Stimulated activated naive CD8-positive, alpha-beta T cell treated with anti-CD3 and anti-CD28 coated beads, Interleukin-15, Interleukin-2, amounts not matched to agents 100 ng/mL and 50 ng/mL, for 24 hours (primary cell): Measurements from ENCODE around the gene TFDP2.
"Not testable (repeated sequence)": the region's sequence is repeated elsewhere in the genome, so short reads cannot be mapped to it uniquely, and the experiment has no call there.

Experiments used
- H3K27ac Mint-ChIP-seq: one replicate; pipeline ENCODE4 v1.8.0; 2021; ENCODE audit warnings: mild to moderate bottlenecking, mixed read lengths
- H3K27me3 Mint-ChIP-seq: one replicate; pipeline ENCODE4 v1.8.0; 2021; ENCODE audit warnings: mixed read lengths
- H3K36me3 Mint-ChIP-seq: one replicate; pipeline ENCODE4 v1.8.0; 2021; ENCODE audit warnings: low read depth, mixed read lengths
- H3K4me1 Mint-ChIP-seq: one replicate; pipeline ENCODE4 v1.8.0; 2021; ENCODE audit warnings: low read depth, mixed read lengths
- H3K4me3 Mint-ChIP-seq: one replicate; pipeline ENCODE4 v1.8.0; 2021; ENCODE audit warnings: mild to moderate bottlenecking, mixed read lengths
- H3K9me3 Mint-ChIP-seq: one replicate; pipeline ENCODE4 v1.8.0; 2021; ENCODE audit warnings: mixed read lengths

The TFDP2 gene

DNA sequence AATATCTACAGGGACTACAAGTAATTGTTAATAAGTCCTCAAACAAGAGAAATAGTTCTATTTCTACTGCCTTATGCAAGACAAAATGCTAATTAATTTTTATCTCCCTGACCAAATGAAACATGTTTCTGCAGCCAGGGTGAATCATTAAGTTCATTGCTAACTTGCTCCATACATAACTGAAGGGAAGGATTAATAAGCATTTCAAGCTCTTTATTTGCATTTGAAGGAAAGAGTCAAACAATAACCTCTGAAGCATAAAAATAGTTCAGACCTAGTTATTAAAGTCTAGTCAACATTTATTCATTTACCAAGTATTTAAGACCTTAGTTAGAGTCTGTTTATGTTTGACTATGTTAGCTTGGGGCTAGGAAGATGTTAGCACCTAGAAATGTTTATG is 152.9 kb downstream of the TFDP2 start:
- Mint-ChIP-seq H3K36me3 (no peaks in the 10 kb centered on the region), H3K4me3 (no peak overlapping the region), H3K4me1 (no peaks in the 10 kb centered on the region), H3K27me3 (no peaks in the 10 kb centered on the region), H3K27ac (no peak overlapping the region), H3K9me3 (no peaks in the 10 kb centered on the region)

GRCh38 chr3:141994856-141995255 is 154.5 kb downstream of the TFDP2 start:
- Mint-ChIP-seq H3K4me3 (no peak overlapping the region), H3K9me3 (no peaks in the 10 kb centered on the region), H3K27me3 (no peaks in the 10 kb centered on the region), H3K4me1 (no peaks in the 10 kb centered on the region), H3K27ac (no peak overlapping the region), H3K36me3 (no peaks in the 10 kb centered on the region)

DNA sequence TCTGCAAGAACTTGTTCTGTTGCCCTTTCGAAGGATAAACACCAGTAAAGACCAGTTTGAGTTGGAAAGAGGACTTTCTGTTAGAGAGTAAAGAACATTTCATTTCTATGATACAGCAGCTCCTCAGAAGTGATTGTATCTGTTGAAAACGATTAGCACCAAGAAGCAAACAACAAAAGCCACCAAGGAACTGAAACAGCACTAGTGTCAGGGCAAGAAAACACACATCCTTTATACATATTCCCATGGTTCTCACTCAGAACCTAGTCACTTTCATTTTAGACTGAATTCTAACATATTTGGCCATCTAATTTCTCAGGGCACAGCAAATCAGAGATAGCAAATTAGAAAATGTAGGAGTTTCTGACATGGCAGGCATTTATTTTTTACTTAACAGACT is 156.8 kb downstream of the TFDP2 start:
- Mint-ChIP-seq H3K9me3 (no peaks in the 10 kb centered on the region), H3K4me1 (no peaks in the 10 kb centered on the region), H3K27ac (no peak overlapping the region), H3K27me3 (no peaks in the 10 kb centered on the region), H3K4me3 (no peak overlapping the region), H3K36me3 (peaks cover 4% of the 10 kb centered on the region)

DNA sequence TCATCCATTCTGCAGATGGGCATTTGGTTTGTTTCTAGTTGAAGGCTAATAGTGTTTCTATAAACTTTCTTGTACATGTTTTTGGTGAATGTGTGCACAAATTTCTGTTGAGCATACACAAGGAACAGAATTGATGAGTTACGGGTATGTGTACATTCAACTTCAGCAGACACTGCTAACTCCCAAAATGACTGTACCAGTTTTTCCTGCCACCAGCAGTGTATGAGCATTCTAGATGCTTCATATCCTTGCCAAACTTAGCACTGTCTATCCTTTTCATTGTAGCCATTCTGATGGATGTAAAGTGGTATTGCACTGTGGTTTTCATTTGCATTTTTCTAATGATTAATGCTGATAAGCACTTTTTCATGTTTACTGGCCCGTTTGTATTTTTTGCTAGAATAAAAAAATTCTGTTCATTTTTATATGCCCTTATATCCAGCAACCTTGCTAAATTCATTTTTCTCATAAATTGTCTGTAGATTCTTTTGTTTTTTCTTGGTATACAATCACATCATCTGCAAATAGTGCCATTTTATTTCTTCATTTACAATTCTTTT is 162.7 kb downstream of the TFDP2 start:
- peaks cover 23% of the 10 kb centered on the region for H3K36me3 Mint-ChIP-seq
- no peak overlapping the region for H3K27ac Mint-ChIP-seq
- H3K4me1 Mint-ChIP-seq = no peaks in the 10 kb centered on the region
- H3K27me3 Mint-ChIP-seq = no peaks in the 10 kb centered on the region
- H3K4me3 Mint-ChIP-seq = no peak overlapping the region
- H3K9me3 Mint-ChIP-seq = no peaks in the 10 kb centered on the region

GRCh38 chr3:141981084-141981483 is 168.3 kb downstream of the TFDP2 start:
- H3K4me3 Mint-ChIP-seq = no peak overlapping the region
- no peaks in the 10 kb centered on the region for H3K4me1 Mint-ChIP-seq
- peaks cover 24% of the 10 kb centered on the region for H3K36me3 Mint-ChIP-seq
- H3K27me3 Mint-ChIP-seq = no peaks in the 10 kb centered on the region
- H3K9me3 Mint-ChIP-seq = no peaks in the 10 kb centered on the region
- no peak overlapping the region for H3K27ac Mint-ChIP-seq

DNA sequence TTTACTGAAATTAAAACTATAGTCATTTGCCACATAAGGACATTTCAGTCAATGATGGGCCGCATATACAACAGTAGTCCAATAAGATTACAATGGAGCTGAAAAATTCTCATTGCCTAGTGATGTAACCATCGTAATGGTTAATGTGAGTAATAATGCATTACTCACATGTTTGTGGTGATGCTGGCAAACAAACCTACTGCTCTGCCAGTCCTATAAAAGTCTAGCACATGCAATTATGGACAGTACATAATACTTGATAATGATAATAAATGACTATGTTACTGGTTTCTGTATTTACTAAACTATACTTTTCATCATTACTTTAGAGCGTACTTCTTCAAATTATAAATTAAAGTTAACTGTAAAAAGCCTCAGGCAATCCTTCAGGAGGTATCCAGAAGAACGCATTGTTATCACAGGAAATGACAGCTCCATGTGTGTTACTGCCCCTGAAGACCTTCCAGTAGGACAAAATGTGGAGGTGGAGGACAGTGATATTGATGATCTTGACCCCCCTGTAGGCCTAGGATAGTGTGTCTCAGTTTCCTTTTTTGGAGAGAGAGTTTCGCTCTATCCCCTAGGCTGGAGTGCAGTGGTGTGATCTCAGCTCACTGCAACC is 170.2 kb downstream of the TFDP2 start:
- H3K4me3 Mint-ChIP-seq = no peak overlapping the region
- no peaks in the 10 kb centered on the region for H3K27me3 Mint-ChIP-seq
- no peaks in the 10 kb centered on the region for H3K4me1 Mint-ChIP-seq
- peaks cover 18% of the 10 kb centered on the region for H3K36me3 Mint-ChIP-seq
- H3K9me3 Mint-ChIP-seq = no peaks in the 10 kb centered on the region
- no peak overlapping the region for H3K27ac Mint-ChIP-seq

- H3K27ac Mint-ChIP-seq, H3K4me3 Mint-ChIP-seq, H3K9me3 Mint-ChIP-seq, H3K36me3 Mint-ChIP-seq, H3K4me1 Mint-ChIP-seq, H3K27me3 Mint-ChIP-seq: not testable (repeated sequence)
Observed at GRCh38 chr3:141974777-141975176, 174.6 kb downstream of the TFDP2 start.

DNA sequence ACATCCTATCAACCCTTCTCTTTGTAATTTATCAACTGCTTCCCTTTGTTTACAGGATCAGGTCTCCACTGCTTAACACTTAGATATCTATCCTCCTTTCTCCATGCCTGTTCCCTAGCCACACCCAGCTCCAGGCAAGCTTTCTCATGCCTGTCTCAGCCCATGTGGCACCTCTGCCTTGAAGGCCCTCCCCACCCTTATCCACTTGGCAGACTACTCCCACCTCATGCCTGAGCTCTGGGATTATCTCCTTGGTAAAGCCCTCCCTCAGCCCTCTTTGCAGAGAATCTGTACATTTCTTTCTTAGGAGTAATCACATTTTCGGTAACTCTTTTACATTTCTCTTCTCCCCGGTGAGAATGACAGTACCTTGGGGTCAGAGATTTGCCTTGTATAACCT is 176.9 kb downstream of the TFDP2 start:
- Mint-ChIP-seq H3K27ac (no peak overlapping the region), H3K4me1 (no peaks in the 10 kb centered on the region), H3K4me3 (no peak overlapping the region), H3K9me3 (no peaks in the 10 kb centered on the region), H3K36me3 (peaks cover 9% of the 10 kb centered on the region), H3K27me3 (no peaks in the 10 kb centered on the region)

GRCh38 chr3:141971571-141971970 is 177.8 kb downstream of the TFDP2 start:
- H3K36me3 Mint-ChIP-seq = peaks cover 9% of the 10 kb centered on the region
- H3K9me3 Mint-ChIP-seq = no peaks in the 10 kb centered on the region
- no peaks in the 10 kb centered on the region for H3K27me3 Mint-ChIP-seq
- no peaks in the 10 kb centered on the region for H3K4me1 Mint-ChIP-seq
- no peak overlapping the region for H3K27ac Mint-ChIP-seq
- H3K4me3 Mint-ChIP-seq = no peak overlapping the region

DNA sequence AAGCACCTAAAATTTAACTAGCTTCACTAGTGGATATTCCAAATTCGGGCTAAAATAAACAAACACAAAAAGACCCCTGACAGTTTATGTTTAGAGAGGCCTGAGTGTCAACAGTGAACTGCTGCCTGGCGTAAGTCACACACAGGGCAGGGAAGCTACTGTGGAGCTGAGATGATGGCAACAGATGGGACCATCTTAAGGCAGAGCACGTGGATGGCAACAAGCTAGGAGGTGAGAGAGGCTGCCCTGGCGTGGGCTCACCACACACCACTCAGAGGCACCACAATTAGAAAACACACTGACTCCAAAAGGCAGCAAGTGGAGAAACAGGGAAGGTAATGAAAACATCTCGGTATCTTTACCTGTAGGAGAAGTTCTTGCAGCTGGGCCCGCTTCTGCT is 179.6 kb downstream of the TFDP2 start:
- no peaks in the 10 kb centered on the region for H3K9me3 Mint-ChIP-seq
- no peak overlapping the region for H3K27ac Mint-ChIP-seq
- no peaks in the 10 kb centered on the region for H3K4me1 Mint-ChIP-seq
- peaks cover 4% of the 10 kb centered on the region for H3K36me3 Mint-ChIP-seq
- no peak overlapping the region for H3K4me3 Mint-ChIP-seq
- H3K27me3 Mint-ChIP-seq = no peaks in the 10 kb centered on the region

DNA sequence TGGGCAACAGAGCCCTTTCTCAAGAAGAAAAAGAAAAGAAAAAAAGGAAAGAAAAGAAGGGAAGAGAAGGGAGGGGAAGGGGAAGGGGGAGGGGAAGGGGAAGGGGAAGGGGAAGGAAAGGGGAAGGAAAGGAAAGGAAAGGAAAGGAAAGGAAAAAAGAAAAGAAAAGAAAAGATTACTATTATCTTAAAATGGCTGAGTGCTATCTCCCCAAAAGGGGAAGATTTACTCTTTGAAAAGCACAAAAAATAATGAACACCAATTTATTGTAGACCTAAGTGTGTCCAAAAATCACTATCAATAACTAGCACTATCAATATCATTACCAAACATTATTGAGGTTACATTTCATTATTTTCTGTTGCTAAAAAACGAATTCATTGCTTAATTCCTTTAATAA is 183.9 kb downstream of the TFDP2 start:
- Mint-ChIP-seq H3K27me3 (no peaks in the 10 kb centered on the region), H3K9me3 (no peaks in the 10 kb centered on the region), H3K4me3 (no peak overlapping the region), H3K36me3 (peaks cover 4% of the 10 kb centered on the region), H3K27ac (no peak overlapping the region), H3K4me1 (no peaks in the 10 kb centered on the region)

- no peaks in the 10 kb centered on the region for H3K27me3 Mint-ChIP-seq
- no peak overlapping the region for H3K4me3 Mint-ChIP-seq
- no peaks in the 10 kb centered on the region for H3K4me1 Mint-ChIP-seq
- no peak overlapping the region for H3K27ac Mint-ChIP-seq
- no peaks in the 10 kb centered on the region for H3K9me3 Mint-ChIP-seq
- H3K36me3 Mint-ChIP-seq = peaks cover 6% of the 10 kb centered on the region
Observed at GRCh38 chr3:141963301-141963700, 186.0 kb downstream of the TFDP2 start.

DNA sequence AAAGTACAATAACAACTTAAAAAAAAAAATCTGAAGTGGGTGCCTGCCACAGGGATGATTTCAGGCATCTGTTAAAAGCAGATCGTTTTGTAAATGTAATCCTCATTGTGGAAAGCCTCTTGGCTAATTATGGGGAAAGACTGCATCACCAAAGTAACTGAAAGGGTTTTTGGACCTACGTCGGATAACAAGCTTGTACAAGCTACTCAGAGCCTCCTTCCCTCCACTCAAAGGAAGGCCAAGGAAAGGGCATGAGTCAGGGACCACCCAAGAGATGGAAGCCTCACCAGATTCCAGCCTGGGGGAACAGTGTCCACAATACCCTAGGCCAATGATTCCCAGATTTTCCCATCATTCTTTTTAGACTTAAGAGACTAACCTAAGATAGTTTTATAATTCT is 188.6 kb downstream of the TFDP2 start:
- Mint-ChIP-seq H3K27me3 (no peaks in the 10 kb centered on the region), H3K4me1 (no peaks in the 10 kb centered on the region), H3K4me3 (no peak overlapping the region), H3K27ac (no peak overlapping the region), H3K9me3 (no peaks in the 10 kb centered on the region), H3K36me3 (peaks cover 6% of the 10 kb centered on the region)

DNA sequence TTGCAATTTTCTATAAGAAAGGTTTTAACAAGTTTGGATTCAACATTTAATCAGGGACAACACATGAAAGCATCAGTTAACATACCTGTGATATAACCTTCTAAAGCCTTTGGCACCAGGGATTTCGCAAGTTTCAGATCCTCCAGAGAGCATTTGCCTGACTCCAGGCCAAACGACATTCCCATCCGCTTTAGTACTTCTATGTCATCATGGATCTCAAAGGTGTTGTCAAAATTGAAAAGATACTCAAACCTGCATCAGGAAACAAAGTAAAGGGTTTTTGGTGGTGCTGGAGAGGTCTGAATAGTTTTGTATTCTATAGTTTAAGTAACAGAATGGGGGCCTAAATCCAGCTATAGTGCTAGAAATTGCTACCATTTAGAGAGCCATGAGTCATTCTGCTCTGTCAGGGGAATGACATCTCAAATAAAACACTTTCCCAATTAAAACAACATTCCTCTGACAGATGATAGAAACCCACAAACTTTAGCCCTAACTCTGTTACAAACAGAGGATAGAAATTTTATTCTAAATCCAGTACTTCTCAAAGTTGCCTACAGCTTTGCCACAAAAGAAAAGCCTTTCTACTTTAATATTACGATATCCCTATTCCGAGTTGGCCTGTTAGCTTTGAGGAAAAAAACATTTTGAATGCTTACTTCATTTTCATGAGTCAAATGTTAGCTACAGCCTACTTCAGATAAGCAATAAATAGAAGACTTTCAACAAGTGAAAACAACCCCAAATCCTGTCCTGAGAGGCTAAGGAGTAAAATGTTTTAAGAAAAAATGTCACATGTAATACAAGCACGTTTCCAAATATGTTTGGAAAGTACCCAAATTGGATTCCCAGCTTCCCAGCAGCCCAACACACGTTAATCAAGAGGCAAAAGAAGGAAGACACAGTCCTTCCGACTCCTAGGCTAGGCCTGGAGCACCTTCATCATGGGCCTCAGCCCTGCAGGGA is 189.5 kb downstream of the TFDP2 start:
- no peaks in the 10 kb centered on the region for H3K9me3 Mint-ChIP-seq
- H3K4me3 Mint-ChIP-seq = no peak overlapping the region
- H3K27ac Mint-ChIP-seq = no peak overlapping the region
- peaks cover 6% of the 10 kb centered on the region for H3K4me1 Mint-ChIP-seq
- H3K36me3 Mint-ChIP-seq = peaks cover 6% of the 10 kb centered on the region
- H3K27me3 Mint-ChIP-seq = no peaks in the 10 kb centered on the region

DNA sequence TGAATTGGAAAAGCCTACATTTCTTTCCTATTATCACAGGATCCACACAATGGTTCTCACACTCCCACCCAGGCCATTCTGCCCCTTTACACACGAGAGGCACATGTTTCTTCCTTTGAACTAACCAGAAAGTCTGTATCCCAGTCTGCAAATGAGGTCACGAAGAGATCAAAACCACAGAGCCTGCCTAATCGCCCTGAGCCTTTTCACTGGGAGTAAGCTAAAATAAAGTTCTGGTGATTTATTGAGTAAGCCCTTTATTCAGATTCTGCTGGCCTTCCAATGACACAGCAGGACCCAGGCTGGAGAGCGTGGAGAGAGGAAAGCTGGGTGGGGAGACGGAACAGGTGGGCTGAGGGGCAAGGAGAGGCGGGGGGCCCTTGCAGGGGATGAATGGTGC is 194.2 kb downstream of the TFDP2 start:
- peaks cover 13% of the 10 kb centered on the region for H3K36me3 Mint-ChIP-seq
- H3K4me1 Mint-ChIP-seq = peaks cover 9% of the 10 kb centered on the region
- no peak overlapping the region for H3K27ac Mint-ChIP-seq
- no peaks in the 10 kb centered on the region for H3K27me3 Mint-ChIP-seq
- peak overlapping the region; percentile 6 for H3K4me3 Mint-ChIP-seq
- H3K9me3 Mint-ChIP-seq = no peaks in the 10 kb centered on the region
